Lower leg skin (tissue), 3 donors: ENCODE data around the gene PSPH.

Experiments used
- CTCF ChIP-seq, 3 donors: fragments of 450-650 bp; IDR thresholded peaks; one replicate each; pipeline ENCODE4 v1.5.1; 2016; ENCODE audit warnings: antibody characterized with exemption in 3 of 3, mild to moderate bottlenecking in 3 of 3, moderate library complexity in 2 of 3
- POLR2A ChIP-seq, 2 donors: fragments of 450-650 bp; IDR thresholded peaks; one replicate each; pipeline ENCODE4 v1.6.1; 2016 to 2017; ENCODE audit warnings: antibody characterized with exemption in 2 of 2, mild to moderate bottlenecking in 1 of 2, moderate library complexity in 1 of 2

- TF ChIP-seq CTCF (IDR thresholded peaks at IDR 0.05), result no peak
- TF ChIP-seq POLR2A (IDR thresholded peaks at IDR 0.05), result no peak
These were observed at the start of gene PSPH, which contains the start of gene CCT6A for GRCh38 chr7:56051339-56052191.
